Activated naive CD4-positive, alpha-beta T cell treated with anti-CD3 and anti-CD28 coated beads, Interleukin-2, amount 10 ng/mL, durations not matched to agents 7 days and 5 days (primary cell): ENCODE measurements around the gene DEXI.
"Not testable (repeated sequence)": the region's sequence is repeated elsewhere in the genome, so short reads cannot be mapped to it uniquely, and the experiment has no call there.

Experiments
- CTCF ChIA-PET: fragments of 350-600 bp; sonication (Branson Sonifier 250); formaldehyde crosslinking; loops from one replicate; lab custom pipeline; 2021; ENCODE audit warnings: antibody characterized with exemption; lab: Charles Lee
- DNase-seq: peaks from one replicate; pipeline ENCODE4 v3.0.0-alpha.2; 2020
- H3K27ac Mint-ChIP-seq: one replicate; pipeline ENCODE4 v1.8.0; 2021; ENCODE audit warnings: mild to moderate bottlenecking, moderate library complexity, mixed read lengths
- H3K27me3 Mint-ChIP-seq: one replicate; pipeline ENCODE4 v1.8.0; 2021; ENCODE audit warnings: mild to moderate bottlenecking, mixed read lengths
- H3K36me3 Mint-ChIP-seq: one replicate; pipeline ENCODE4 v1.8.0; 2021; ENCODE audit warnings: mixed read lengths
- H3K4me1 Mint-ChIP-seq: one replicate; pipeline ENCODE4 v1.8.0; 2021; ENCODE audit warnings: mixed read lengths
- H3K4me3 Mint-ChIP-seq: one replicate; pipeline ENCODE4 v1.8.0; 2021; ENCODE audit warnings: mild to moderate bottlenecking, moderate library complexity, mixed read lengths
- H3K9me3 Mint-ChIP-seq: one replicate; pipeline ENCODE4 v1.8.0; 2021; ENCODE audit warnings: mixed read lengths

The DEXI gene

DNA sequence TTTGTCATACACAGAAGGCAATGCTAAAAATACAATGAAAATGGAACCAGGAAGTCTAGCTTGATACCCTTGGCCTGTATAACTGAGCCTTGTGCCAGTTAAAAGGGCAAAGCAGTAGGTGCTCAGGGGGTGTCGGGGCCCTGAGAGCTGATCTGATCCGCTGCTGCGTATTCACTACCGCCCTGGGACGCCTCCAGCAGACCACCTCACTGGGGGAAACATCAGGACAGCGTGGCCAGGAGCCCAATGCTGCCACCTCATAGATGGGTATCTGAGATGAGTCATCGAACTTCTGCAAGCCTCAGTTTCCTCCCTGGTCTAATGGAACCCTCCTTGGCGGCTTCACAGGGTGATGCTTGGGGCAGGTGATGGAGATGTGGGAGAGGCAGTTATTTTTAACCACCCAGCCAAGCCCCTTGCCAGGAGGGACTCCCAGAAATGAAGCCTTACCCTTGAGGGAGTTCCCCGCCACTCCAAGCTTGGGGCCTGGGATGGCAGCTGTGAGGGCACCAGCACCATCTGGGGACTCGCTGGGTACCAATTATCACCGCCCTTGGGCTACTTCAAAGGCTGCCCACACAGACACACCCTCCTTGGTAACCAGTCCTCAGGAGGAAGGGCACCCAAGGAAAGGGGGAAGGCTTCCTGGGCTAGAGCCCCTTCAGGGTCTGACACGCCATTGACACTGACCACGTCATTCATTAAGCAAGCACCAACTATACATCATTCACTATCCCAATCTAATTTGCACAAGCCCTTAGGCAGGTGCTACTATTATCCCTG is 7.8 kb downstream of the DEXI start:
- H3K4me3 Mint-ChIP-seq = no peak overlapping the region
- peaks cover 37% of the 10 kb centered on the region for H3K36me3 Mint-ChIP-seq
- H3K9me3 Mint-ChIP-seq = no peaks in the 10 kb centered on the region
- no peaks in the 10 kb centered on the region for H3K27me3 Mint-ChIP-seq
- DNase-seq = no peak
- H3K27ac Mint-ChIP-seq = no peak overlapping the region
- CTCF ChIA-PET = no interaction called here
- peaks cover 62% of the 10 kb centered on the region for H3K4me1 Mint-ChIP-seq

DNA sequence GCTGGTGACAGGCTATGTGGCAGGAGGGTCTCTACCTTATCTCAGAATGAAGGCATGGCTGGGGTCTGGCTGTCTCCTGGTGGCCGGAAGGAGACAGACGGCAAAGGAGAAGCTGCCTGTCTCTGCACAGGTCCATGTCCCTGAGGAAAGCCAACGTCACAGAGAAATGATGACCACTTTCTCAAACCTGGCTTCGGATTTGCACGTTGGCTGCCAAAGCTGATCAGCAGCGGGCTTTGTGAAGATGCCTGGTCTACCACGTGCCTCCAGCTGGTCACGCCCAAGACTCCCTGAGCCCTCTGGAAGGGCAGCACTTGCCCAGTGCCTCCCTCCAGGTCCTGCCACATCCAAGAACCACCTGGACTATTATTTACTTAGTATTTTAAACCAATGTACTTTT is 8.4 kb downstream of the DEXI start:
- H3K9me3 Mint-ChIP-seq = no peaks in the 10 kb centered on the region
- H3K4me1 Mint-ChIP-seq = peaks cover 56% of the 10 kb centered on the region
- peaks cover 34% of the 10 kb centered on the region for H3K36me3 Mint-ChIP-seq
- H3K4me3 Mint-ChIP-seq = no peak overlapping the region
- H3K27me3 Mint-ChIP-seq = no peaks in the 10 kb centered on the region
- DNase-seq = no peak
- no peak overlapping the region for H3K27ac Mint-ChIP-seq
- CTCF ChIA-PET = no interaction called here

DNA sequence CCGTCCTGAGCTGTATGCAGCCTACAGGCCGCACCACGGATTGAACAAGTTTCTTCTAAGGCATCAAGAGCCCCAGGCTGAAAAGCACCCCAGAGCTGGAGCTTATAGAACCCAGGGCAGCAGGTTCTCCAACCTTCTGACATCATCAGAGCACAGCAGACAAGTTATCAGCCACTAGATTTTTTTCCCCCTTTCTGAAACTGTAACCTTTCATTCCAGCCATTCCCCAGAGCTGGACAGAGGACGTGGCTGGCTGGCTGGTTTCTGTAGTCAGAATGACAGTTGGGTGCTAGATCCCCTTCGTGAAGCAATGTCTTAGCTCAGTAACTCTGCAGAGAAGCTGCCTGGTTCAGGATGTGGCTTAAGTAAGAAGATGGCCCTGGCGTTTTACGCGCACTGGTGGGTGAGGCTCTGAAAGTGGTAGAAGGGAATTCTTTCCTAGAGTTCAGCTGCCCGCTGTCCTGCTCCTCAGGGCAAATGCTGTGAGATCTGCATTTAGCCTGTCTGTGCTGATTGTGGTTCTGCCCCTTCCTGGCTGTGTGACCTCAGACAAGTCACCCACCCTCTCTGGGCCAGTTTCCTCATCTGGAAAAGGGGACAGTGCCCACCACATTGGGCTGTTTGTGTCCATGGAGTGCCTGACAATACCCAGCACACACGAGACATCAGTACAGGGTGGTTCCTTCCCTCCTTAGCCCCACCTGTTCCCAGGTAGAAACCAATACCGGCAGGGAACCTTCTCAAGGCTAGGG is 9.1 kb downstream of the DEXI start:
- H3K9me3 Mint-ChIP-seq = no peaks in the 10 kb centered on the region
- peaks cover 48% of the 10 kb centered on the region for H3K4me1 Mint-ChIP-seq
- H3K27me3 Mint-ChIP-seq = no peaks in the 10 kb centered on the region
- H3K36me3 Mint-ChIP-seq = peaks cover 35% of the 10 kb centered on the region
- H3K27ac Mint-ChIP-seq = no peak overlapping the region
- DNase-seq = no peak
- H3K4me3 Mint-ChIP-seq = no peak overlapping the region
- CTCF ChIA-PET = no interaction called here

DNA sequence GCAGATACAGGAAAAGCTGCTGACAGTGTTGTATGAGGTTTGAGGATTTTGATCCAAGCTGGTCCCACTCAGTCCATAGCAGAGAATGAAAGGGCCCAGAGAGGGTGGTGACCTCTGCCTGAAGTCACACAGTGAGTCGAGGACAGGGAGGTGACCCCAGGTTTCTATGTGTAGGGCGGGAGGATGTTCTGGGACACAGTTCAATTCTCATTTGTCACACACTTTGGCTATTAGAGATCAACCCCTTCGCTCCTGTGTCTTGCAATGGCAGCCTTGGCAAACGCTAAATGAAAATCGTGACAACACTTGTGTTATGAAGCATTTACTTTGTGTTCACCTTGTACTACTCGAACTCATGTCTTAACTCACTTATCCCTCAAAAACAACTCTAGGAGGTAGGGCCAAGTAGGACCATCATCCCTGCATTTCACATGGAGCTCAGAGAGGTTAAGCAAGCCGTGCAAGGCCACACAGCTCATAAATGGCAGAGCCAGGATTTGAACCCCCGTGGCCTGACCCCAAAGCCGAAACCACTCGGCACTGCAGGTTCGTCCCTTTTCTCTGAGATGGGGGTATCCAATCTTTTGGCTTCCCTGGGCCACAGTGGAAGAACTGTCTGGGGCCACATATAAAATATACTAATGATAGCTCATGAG is 10.2 kb downstream of the DEXI start:
- Mint-ChIP-seq H3K36me3 (peaks cover 39% of the 10 kb centered on the region), H3K27me3 (no peaks in the 10 kb centered on the region), H3K4me1 (peaks cover 38% of the 10 kb centered on the region), H3K27ac (no peak overlapping the region), H3K9me3 (no peaks in the 10 kb centered on the region), H3K4me3 (no peak overlapping the region)
- CTCF ChIA-PET = no interaction called here
- DNase-seq = no peak

DNA sequence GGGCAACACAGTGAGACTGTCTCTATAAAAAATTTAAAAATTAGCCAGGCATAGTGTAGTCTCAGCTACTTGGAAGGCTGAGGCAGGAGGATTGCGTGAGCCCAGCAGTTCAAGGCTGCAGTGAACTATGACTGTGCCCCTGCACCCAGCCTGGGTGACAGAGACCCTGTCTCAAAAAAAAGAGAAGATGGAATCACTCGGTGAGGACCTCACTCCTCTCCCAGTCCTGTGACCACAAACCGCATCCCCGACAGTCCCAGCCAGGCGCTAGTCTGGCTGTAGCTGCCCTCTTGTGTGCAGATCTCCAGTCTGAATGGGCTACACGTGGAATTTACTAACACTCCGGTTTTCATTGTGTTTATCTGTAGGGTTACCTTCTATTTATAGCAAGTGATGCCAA is 11.1 kb downstream of the DEXI start:
- CTCF ChIA-PET = interaction anchor here (1.0 to 1.4 kb wide), 2 partner anchors 13 to 15 kb away, joined by 3 to 4 read pairs; no protein-coding TSS in a partner anchor
- DNase-seq = no peak
- peaks cover 28% of the 10 kb centered on the region for H3K4me1 Mint-ChIP-seq
- H3K27me3 Mint-ChIP-seq = no peaks in the 10 kb centered on the region
- no peak overlapping the region for H3K27ac Mint-ChIP-seq
- H3K4me3 Mint-ChIP-seq = no peak overlapping the region
- H3K36me3 Mint-ChIP-seq = peaks cover 40% of the 10 kb centered on the region
- no peaks in the 10 kb centered on the region for H3K9me3 Mint-ChIP-seq

DNA sequence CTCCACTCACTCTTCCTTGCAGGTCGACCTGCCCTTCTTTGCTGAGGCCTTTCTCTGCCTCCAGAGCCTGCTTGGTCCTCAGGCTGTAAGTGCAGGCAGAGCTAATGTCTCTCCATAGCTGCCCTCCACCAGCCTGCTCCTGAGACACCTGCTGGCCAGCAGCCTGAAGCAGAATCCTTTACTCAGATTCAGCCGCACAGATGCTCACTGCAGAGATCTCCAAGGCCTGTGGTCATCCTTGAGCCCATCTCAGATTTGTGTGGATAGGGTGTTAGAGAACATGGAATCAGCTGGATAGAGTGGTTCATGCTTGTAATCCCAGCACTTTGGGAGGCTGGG is 11.5 kb downstream of the DEXI start:
- H3K9me3 Mint-ChIP-seq = no peaks in the 10 kb centered on the region
- no peak overlapping the region for H3K27ac Mint-ChIP-seq
- peaks cover 24% of the 10 kb centered on the region for H3K4me1 Mint-ChIP-seq
- DNase-seq = no peak
- no peaks in the 10 kb centered on the region for H3K27me3 Mint-ChIP-seq
- no peak overlapping the region for H3K4me3 Mint-ChIP-seq
- H3K36me3 Mint-ChIP-seq = peaks cover 35% of the 10 kb centered on the region
- CTCF ChIA-PET = interaction anchor here (1.0 to 1.4 kb wide), 2 partner anchors 12 to 14 kb away, joined by 3 to 4 read pairs; no protein-coding TSS in a partner anchor

DNA sequence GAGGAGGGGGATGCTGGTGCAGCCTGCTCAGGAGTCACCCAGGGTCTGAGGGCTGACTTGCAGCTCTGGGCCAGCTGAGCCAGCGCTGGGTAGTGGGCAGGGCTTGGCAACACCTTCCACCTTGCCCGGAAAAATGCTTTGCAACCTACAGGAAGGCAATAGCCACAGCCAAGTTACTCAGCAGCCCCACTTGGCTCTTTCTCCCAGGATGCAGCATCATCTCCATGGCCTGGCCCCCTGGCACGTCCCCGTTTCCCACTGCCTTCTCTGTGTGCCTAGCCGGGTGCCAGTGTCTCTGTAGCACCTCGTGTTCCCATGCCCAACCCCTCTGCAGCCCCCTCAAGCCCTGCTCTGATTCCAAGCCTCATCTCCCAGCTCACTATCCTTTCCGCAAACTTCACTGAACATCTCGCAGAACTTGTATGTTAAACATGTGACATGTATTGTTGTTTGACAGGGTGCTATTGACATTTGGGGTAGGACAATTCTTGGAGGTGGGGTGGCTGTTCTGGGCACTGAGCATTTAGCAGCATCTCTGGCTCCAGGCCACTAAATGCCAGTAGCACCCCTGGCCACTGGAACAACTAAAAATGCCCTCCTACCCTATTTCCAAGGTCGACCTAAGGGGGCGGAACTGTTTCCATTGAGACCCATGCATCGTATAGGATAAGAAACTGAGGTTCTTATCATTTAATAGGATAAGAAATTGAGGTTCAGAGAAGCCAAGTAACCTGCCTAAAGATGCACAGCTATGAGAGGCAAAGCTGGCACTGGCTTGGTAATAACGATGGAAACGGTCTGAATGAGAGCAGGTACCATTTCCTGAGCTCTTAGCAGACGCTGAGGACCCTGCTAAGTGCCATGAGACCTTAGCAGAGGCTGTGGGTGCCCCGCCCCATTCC is 12.2 kb downstream of the DEXI start:
- Mint-ChIP-seq H3K9me3 (no peaks in the 10 kb centered on the region), H3K4me3 (no peak overlapping the region), H3K27me3 (no peaks in the 10 kb centered on the region), H3K36me3 (peaks cover 32% of the 10 kb centered on the region), H3K27ac (no peak overlapping the region), H3K4me1 (peaks cover 20% of the 10 kb centered on the region)
- no peak for DNase-seq
- CTCF ChIA-PET = interaction anchor here (1.0 to 1.4 kb wide), 2 partner anchors 12 to 14 kb away, joined by 3 to 4 read pairs; no protein-coding TSS in a partner anchor

DNA sequence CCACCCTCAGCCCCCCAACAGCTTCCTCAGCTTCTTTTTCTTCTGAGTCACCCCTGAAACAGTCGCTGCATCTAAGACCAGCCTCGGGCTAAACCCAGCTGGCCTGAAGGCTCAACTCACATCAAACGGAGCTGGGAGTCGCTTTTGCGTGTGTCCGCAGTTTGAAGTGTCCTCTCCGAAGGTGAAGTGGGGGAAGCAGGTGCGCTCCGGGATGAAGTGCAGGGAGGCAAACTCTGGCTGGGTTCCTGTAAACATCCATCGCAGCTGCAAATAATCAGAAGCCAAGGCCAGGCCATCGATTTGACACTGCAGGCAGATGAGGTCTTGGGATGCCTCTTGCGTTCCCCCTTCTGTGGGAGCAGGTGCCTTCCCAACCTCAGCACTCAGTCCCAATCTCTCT is 13.2 kb downstream of the DEXI start:
- H3K36me3 Mint-ChIP-seq = peaks cover 40% of the 10 kb centered on the region
- peaks cover 14% of the 10 kb centered on the region for H3K4me1 Mint-ChIP-seq
- H3K9me3 Mint-ChIP-seq, CTCF ChIA-PET, DNase-seq, H3K4me3 Mint-ChIP-seq, H3K27ac Mint-ChIP-seq, H3K27me3 Mint-ChIP-seq: not testable (repeated sequence)

DNA sequence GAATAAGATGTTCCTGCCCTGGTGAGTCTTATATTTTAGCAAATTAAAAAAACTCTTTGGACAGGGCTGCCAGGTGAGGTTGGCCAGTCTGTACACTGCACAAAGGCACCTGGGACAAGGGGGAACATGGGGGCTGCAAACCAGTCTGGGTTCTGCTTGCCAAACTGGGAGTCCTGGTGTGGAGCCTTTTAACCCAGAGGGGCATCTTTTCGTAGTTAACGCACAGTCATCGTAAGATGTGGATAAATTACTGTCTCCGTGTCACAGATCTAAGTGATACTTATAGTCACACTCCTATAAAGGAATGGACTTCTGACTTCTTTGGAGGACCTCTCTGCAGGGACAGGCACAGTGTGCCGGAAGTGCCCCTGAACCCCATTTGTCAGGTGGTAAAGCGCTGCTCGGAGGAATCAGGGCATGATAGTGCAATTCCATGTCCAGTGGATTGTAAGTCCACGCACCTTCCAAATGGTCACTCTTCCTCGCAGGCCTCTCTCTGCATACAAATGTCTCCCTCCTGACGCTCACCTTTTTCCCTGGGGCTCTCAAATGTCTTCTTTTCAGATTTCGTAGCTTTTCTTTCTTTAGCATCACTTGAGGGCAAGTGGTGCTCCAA is 14.7 kb downstream of the DEXI start:
- DNase-seq = no peak
- no peak overlapping the region for H3K4me3 Mint-ChIP-seq
- no peaks in the 10 kb centered on the region for H3K27me3 Mint-ChIP-seq
- peaks cover 2% of the 10 kb centered on the region for H3K4me1 Mint-ChIP-seq
- no peak overlapping the region for H3K27ac Mint-ChIP-seq
- CTCF ChIA-PET = no interaction called here
- no peaks in the 10 kb centered on the region for H3K9me3 Mint-ChIP-seq
- H3K36me3 Mint-ChIP-seq = peaks cover 42% of the 10 kb centered on the region

DNA sequence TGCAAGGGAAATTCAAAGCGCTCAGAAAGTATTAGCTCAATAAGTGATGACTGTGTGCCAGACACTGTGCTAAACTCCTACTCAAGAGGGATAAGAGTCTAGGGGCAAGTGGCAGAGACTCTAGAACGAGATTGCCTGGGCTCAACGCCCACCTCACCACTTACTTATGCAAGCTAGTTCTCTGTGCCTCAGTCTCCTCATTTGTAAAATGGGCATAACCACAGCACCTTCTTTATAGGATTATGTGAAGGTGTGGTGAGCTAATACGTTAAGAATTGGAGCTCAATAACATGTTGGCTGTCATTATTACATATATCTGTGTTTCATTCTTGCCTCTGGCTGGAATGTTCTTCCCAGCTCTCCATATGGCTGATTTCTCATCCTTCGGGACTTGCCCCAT is 15.4 kb downstream of the DEXI start:
- H3K9me3 Mint-ChIP-seq = no peaks in the 10 kb centered on the region
- H3K4me3 Mint-ChIP-seq = no peak overlapping the region
- H3K27ac Mint-ChIP-seq = no peak overlapping the region
- no peak for DNase-seq
- CTCF ChIA-PET = interaction anchor here (1.9 kb wide), 1 partner anchor 56 kb away, joined by 5 read pairs; no protein-coding TSS in a partner anchor
- H3K4me1 Mint-ChIP-seq = peaks cover 2% of the 10 kb centered on the region
- peaks cover 41% of the 10 kb centered on the region for H3K36me3 Mint-ChIP-seq
- H3K27me3 Mint-ChIP-seq = no peaks in the 10 kb centered on the region

DNA sequence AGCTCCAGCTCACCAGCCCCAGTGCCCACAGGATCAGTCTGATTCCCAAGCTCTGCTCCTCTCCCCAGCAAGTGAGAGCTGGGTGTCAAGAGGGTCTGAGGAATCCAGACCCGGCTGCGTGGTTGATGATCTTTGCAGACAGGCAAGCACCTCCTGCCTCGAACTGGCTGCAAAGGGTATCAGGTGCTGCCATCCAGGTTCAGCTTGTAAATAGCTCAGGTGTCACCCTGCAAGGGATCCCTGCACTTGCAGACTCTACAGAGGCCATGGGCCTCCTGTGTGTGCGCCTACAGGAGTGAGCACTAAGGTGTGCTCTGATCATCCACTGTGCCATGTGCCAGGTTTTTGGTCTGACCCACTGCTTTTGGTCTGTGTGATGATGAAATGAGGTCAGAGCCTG is 16.2 kb downstream of the DEXI start:
- Mint-ChIP-seq H3K4me3 (no peak overlapping the region), H3K9me3 (no peaks in the 10 kb centered on the region), H3K36me3 (peaks cover 36% of the 10 kb centered on the region), H3K27me3 (no peaks in the 10 kb centered on the region), H3K4me1 (no peaks in the 10 kb centered on the region), H3K27ac (no peak overlapping the region)
- CTCF ChIA-PET = interaction anchor here (0.6 to 1.9 kb wide), 2 partner anchors 55 to 269 kb away, joined by 3 to 5 read pairs; no protein-coding TSS in a partner anchor
- no peak for DNase-seq

DNA sequence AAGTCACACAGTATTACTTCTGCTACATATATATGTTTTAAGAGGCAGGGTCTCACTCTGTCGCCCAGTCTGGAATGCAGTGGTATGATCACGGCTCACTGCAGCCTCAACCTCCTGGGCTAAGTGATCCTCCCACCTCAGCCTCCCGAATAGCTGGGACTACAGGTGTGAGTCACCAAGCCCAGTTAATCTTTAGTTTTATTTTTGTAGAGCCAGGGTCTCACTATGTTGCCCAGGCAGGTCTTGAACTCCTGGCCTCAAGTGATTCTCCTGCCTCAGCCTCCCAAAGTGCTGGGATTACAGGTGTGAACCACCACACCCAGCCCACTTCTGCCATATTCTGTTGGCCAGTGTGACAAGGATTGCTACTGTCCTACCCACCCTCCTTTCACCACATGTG is 17.0 kb downstream of the DEXI start:
- DNase-seq, H3K9me3 Mint-ChIP-seq, H3K27me3 Mint-ChIP-seq, H3K4me1 Mint-ChIP-seq, H3K27ac Mint-ChIP-seq, H3K4me3 Mint-ChIP-seq: not testable (repeated sequence)
- H3K36me3 Mint-ChIP-seq = peaks cover 34% of the 10 kb centered on the region
- CTCF ChIA-PET = interaction anchor here (1.9 kb wide), 1 partner anchor 54 kb away, joined by 5 read pairs; no protein-coding TSS in a partner anchor

DNA sequence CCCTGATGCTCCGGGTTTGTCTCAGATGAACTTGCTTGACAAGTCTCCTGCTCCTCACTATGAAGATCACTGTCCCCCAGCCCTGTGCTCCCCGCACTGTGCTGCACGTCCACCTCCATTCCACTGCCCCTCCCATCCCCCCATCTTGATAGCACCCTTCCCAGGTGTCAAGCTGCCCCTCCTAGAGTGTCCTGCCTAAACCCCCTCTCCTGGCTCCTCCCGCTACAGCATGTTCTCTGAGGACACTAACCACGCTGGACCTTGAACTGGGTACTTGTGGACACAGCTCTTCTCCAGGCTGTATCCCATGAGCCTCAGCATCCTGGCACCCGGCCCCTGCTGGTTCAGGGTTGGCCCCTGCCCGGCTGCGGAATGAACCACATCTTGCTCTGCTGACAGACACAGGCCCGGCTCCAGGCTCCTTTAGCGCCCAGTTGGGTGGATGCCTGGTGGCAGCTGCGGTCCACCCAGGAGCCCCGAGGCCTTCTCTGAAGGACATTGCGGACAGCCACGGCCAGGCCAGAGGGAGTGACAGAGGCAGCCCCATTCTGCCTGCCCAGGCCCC is 18.5 kb downstream of the DEXI start:
- Mint-ChIP-seq H3K27me3 (no peaks in the 10 kb centered on the region), H3K4me3 (no peak overlapping the region), H3K36me3 (peaks cover 29% of the 10 kb centered on the region), H3K4me1 (peaks cover 2% of the 10 kb centered on the region), H3K9me3 (no peaks in the 10 kb centered on the region), H3K27ac (no peak overlapping the region)
- DNase-seq = no peak
- CTCF ChIA-PET = no interaction called here
